ENCODE measurements around the gene SFT2D1. TPM values are rescaled to one million over a fixed set of nuclear protein-coding genes. Genes with fewer than 3 reads are reported as not detected.

SFT2D1 gene
- total RNA-seq, 1 experiment from 2014 or later = 28.1 TPM

DNA sequence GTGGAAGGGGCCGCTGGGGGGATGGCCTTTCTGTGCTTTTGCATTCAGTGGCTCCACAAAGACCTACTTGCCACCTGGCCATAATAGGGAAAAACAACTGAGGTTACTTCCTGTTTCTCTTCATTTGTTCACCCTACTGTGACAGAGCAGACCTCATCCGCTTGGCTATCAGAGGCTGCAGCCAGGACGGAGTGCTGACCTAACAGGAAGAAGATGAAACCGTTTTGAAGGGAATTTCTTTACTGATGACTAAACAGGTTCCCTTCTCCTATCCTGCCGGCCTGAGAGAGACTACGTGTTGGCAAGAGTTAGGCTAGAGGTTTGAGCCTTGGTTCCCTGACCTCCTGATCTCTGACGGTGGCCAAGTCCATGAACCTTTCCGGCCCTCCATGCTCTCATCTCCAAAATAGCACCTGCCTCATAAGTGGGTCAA, 55.5 kb downstream of the SFT2D1 start:
- in situ Hi-C loops (cut with HindIII; ENCODE audit: low sequenced_read_pairs) = no loop called here
- DNase-seq (ENCODE audit: low spot score) = no peak

DNA sequence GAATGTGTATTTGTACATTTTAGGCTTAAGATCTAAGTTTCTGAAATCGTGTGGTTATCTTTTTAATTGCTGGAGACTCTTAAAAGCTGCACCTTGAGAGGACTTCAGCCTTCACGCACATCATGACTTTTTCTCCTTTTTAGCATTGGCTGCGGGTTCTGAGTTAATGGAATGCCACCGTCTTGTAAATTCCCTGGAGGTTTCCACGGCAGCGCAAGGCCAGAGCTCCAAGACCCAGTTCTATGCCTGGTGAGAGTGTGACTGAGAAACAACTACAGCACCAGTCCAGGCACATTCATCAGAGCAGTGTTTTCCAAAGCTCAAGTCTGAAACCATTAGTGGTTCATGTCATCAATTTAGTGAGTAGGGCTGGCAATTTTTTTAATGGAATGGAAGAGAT, 57.1 kb downstream of the SFT2D1 start:
- in situ Hi-C loops (cut with HindIII; ENCODE audit: low sequenced_read_pairs) = no loop called here
- DNase-seq (ENCODE audit: low spot score) = no peak

DNA sequence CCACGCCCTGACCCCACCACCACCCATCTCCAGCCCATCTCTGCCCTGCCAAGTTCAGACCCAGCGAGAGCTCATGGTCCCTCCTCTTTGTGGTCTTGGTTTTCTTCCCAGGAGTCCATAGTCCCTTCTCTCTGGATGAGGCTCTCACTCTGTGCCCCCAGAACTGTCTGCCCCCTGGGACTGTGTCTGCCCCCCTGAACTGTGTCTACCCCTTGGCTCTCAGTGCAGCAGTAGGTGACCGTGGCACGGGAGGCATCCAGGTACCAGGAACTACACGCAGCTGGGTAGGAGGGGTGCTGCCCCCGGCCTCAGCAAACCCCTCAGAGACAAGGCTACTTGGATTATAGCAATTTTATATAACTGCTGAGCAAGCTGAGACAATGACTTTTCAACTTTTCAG, 57.7 kb downstream of the SFT2D1 start:
- in situ Hi-C loops (cut with HindIII; ENCODE audit: low sequenced_read_pairs) = no loop called here
- no peak for DNase-seq (ENCODE audit: low spot score)

DNA sequence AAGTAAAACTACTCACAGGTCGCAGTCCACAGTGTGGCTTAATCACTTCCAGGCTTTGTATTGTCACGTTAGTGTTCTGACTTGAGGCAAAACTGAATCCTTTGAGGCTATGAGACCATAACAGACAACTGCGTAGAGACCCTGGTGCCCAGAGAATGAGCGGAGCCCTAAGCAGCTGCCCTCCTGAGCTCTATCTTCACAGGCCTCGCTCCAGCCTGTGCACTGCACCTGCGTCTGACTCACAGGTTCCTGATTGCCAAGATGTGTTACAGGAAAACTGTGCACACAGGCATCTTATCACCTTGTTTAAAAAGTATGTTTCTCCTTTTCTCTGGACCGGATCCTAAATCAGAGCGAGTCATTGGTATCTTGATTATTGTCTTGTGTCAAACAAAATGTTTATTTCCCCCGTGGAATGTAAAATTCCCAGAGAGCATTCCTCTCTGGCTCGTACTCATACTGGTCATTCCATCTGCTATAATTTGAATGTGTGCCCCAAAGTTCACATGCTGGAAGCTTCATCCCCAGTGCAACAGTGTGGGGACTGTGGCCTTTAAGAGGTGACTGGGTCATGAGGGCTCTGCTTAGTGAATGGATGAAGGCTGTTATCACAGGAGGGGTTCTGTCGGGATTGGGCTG, 59.8 kb downstream of the SFT2D1 start:
- in situ Hi-C loops (cut with HindIII; ENCODE audit: low sequenced_read_pairs) = no loop called here
- no peak for DNase-seq (ENCODE audit: low spot score)

DNA sequence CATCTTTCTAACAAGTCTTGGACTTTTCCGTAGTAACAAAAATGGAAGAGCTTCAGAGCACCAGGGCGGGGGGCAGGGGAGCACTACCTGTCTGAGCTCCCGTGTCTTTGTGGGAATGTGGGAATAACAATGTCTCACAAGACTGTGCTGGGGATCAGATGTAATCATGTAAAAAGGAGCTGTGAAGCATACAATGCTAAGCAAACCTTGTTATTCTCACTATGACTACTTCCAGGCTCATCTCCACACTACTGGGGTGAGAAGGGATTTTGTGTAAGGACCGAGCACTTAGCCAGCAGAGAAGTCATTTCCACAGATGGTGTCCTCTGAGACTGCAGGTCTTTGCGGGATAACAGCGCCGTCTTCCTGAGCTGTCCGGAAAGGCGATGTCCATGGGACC, 61.2 kb downstream of the SFT2D1 start:
- no peak for DNase-seq (ENCODE audit: low spot score)
- in situ Hi-C loops (cut with HindIII; ENCODE audit: low sequenced_read_pairs) = no loop called here

DNA sequence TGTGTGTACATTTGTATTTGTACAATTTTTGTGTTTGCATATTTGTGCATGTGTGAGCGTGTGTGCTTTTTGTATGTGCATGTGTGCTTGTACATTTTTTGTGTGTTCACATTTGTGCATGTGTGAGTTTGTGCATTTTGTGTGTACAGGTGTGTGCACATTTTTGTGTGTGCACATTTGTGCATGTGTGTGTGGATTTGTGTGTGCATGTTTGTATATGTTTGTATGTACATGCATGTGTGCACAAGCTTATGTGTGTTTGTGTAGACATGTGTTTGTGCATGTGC, 63.0 kb downstream of the SFT2D1 start:
- DNase-seq (ENCODE audit: low spot score) = no peak

DNA sequence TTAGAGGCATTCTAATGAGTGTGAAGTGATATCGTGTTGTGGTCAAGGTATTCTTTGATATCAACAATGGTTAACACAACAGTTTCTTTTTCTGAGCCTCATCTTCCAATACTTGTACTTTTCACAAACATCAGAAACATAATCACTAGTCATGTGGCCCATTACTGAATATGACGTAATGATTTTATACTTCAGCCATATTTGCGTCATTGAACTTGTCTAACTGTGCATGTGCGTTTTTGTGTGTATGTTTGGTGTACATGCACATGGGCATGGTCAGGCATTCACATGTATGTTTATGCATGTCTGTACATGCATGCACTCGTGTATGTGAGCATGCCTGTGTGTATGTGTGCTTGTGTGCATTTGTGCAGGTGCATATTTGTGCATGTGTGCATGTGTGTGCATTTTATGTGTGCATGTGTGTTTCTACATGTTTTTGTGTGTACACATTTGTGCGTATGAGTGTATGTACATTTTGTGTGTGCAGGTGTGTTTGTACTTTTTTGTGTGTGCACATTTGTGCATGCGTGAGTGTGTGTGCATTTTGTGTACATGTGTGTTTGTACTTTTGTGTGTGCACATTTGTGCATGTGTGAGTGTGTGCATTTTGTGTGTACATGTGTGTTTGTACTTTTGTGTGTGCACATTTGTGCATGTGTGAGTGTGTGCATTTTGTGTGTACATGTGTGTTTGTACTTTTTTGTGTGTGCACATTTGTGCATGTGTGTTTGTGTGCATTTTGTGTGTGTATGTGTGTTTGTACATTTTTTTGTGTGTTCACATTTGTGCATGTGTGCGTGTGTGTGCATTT, 63.6 kb downstream of the SFT2D1 start:
- in situ Hi-C loops (cut with HindIII; ENCODE audit: low sequenced_read_pairs) = no loop called here
- DNase-seq (ENCODE audit: low spot score) = no peak

More for the DNA sequence above, 63.0 kb downstream of the SFT2D1 start:
- in situ Hi-C loops (cut with HindIII; ENCODE audit: low sequenced_read_pairs) = no loop called here

DNA sequence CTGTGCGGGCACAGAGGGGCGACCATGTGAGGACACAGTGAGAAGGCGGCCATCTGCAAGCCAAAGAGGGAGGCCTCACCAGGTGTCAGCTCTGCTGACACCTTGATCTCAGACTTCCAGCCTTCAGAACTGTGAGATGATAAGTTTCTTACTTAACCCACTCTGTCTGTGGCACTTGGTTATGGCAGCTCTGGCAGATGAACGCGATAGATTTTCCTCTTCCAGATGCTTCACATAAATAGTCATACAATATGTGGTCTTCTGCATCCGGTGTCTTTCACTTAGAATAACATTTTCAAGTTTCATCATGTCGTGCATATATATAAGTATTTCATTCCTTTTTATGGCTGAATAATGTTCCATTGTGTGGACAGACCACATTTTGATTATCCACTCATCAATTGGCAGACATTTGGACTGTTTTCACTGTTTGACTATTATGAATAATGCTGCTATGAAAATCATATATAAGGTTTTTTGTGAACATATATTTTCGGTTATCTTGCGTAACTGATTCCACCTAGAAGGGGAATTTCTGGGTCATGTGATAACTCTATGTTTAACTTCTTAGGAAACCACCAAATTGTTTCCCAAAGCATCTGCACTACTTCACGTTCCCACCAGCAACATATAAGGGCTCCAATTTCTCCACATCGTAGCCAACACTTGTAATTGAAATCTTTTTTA, 64.3 kb downstream of the SFT2D1 start:
- in situ Hi-C loops (cut with HindIII; ENCODE audit: low sequenced_read_pairs) = no loop called here
- DNase-seq (ENCODE audit: low spot score) = no peak

DNA sequence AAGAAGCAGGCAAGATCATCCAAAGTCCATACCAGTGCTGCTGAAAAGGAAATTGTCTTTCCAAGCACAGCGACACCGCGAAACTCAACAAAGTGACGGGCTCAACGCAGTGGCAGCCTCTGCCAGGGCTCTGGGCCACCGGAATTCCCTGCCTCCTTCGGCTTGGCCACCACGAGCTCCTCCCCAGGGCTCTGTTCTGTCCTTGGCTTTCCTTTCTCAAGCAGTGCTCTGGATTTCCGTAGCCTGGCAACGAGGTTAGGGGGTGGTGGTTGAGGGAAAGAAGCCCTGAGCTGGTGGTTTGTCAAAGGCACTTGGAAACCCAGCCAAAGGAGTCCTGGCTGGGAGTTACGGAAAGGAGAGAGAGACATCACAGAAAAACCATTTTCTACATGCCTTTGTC, 65.3 kb downstream of the SFT2D1 start:
- in situ Hi-C loops (cut with HindIII; ENCODE audit: low sequenced_read_pairs) = no loop called here
- peak; percentile 57 for DNase-seq (ENCODE audit: low spot score)

DNA sequence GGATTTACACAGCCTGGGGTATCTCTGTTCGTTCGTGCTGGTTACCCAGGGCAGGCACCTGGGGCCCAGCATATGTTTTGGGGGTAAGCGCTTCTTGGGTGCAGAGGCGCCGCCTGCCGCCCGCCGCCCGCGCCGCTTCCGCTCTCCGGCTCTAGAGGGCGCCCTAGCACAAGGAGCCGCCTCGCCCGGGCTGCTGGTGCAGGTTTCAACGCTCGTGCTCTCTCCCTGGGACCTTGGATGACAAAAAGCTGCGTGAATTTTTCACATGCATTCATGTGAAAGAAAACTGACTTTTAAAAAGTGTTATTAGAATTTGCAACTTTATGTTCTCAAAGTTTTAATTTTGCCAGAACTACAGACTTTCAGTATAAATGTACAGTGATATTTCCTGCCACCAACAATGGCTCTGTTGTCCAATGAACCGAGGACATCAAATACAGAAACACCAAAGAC, 66.6 kb downstream of the SFT2D1 start:
- in situ Hi-C loops (cut with HindIII; ENCODE audit: low sequenced_read_pairs) = no loop called here

DNA sequence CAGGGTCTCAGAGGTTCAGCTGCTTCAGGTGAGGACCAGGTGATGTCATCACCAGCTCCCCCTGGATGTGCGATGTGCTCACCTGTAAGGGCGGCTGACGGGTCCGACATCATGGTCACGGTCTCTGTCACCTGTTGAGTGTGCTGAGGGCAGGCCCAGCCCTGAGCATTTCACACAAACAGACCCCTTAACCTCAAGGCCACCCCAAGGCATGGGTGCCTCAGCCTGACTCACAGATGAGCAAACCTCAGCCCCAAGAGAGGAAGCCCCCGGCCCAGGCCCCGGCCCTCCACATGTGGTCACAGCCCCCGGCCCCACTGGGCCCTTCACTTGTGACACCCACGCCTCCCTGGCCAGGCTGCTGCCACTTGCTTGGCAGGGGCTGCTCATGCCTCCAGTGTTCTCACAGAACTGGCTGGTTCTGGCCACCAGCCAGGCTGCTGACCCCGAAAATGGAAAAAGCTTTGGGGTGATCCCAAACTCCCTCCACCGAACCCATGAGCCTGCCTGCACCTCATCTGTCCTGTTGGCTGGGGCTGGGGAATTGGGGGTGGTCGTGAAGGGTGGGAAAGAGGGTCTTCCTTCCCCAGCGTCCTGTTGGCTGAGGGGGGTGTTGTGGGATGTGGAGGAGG, 67.5 kb downstream of the SFT2D1 start:
- DNase-seq (ENCODE audit: low spot score) = no peak
- in situ Hi-C loops (cut with HindIII; ENCODE audit: low sequenced_read_pairs) = no loop called here

More for the DNA sequence above, 66.6 kb downstream of the SFT2D1 start:
- DNase-seq (ENCODE audit: low spot score) = peak; percentile 42

DNA sequence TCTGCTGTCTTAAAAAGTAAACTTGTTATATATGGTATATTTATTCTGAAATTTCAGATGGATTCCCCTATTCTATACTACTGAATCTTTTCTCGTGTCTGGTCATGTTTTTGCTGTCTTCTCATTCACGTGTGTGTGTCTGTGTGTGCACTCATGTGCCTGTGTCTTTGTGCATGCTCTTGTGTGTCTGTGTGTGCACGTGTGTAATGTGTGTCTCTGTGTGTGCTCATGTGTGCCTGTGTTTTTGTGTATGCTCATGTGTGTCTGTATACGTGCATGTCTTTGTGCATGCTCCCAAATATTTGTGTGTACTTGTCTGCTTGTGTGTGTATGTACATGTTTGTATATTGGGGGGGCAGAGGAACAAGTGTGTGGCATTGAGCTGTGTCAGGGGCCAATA, 68.2 kb downstream of the SFT2D1 start:
- DNase-seq (ENCODE audit: low spot score) = no peak
- in situ Hi-C loops (cut with HindIII; ENCODE audit: low sequenced_read_pairs) = no loop called here

DNA sequence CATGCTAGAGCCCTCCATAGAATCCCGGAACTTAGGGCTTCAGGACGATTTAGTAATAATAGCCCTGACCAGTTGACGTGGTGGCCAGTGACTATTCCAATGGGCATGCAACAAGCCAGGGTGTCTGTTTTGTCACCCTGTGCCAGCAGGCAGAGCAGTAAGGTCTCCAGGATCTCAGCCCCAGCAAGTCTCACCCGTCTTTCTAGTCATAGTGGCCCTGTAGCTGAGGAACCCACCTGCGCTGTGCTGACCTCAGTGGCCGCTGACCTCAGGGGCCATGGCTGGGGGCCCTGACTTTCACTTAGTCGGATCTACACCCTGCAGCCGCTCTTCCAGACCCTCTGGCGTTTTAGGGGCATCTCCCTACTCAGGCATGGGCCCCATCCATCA, 71.0 kb downstream of the SFT2D1 start:
- DNase-seq (ENCODE audit: low spot score) = no peak
- in situ Hi-C loops (cut with HindIII; ENCODE audit: low sequenced_read_pairs) = no loop called here

DNA sequence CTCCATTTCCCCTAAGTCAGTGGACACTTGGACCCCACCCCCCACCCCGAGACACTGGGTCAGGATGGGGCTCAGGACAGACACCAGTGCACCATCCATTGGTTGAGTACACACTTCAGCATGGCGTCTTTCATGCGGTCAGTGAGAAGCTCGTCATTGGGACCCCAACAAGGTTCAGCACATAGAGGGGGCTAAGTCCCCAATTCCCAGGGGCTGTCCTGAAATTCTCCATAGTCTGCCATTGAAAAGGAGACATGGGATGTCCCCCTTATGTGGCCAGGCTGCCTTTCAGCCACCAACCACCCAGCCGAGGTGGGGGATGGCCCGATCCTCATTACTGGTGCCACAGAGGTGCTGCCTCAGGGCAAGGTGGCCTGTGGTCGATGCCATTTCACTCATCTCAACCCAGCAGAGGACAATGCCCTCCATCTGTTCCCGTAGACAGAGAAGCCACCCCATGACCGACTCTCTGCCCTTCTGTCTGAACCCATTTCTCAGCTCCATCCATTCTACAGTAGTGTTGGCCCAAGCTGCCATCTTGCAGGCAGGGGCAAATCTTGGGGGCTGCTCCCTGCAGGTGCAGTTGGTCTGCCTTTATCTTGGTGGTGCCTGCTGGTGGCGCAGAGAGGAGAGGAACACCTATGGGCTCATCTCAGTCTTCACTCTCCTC, 71.5 kb downstream of the SFT2D1 start:
- DNase-seq (ENCODE audit: low spot score) = no peak
- in situ Hi-C loops (cut with HindIII; ENCODE audit: low sequenced_read_pairs) = no loop called here

Other genes with a start within 250 kb of the SFT2D1 start
- 2.2 TPM in 1 of 2 replicates, not detected in the other for gene TBXT, start 174.7 kb downstream of the SFT2D1 start, total RNA-seq (2014; rRNA removed; shearing (Covaris generic))
- not detected in 2 replicates for gene PRR18, start 34.2 kb downstream of the SFT2D1 start, total RNA-seq (2014; rRNA removed; shearing (Covaris generic))
- 28.7 and 37.0 TPM in 2 replicates for gene MPC1, start 40.4 kb upstream of the SFT2D1 start, total RNA-seq (2014; rRNA removed; shearing (Covaris generic))
- 4.1 and 8.0 TPM in 2 replicates for gene RAMACL, start 244.1 kb upstream of the SFT2D1 start, total RNA-seq (2014; rRNA removed; shearing (Covaris generic))

Measured in G401 (cell line).